ENCODE data around the gene CNOT2. TPM values are rescaled to one million over a fixed set of nuclear protein-coding genes. Genes with fewer than 3 reads are reported as not detected.

Gene CNOT2
- total RNA-seq, 1 experiment from 2014 or later: 49.3 TPM

DNA sequence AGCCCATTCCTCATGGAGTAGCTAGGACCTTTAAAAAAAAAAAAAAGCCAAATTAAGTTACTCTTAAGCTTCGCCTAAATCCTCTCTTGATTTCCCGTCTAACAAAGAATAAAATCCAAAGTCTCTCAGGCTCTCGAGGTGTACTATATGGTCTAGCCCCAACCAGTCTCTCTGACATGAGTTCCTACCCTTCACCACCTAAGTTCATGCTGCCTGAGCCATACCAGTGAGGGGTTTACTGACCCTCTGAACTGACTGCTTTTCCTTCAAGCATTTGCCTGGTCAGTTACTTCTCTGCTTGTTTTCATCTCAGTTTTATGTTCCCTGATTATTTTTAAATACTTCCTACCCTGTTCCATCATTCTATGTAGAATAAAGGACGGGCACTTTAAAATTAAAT, 64.6 kb downstream of the CNOT2 start:
- in situ Hi-C loops (cut with HindIII; ENCODE audit: low pct_unique_long_range_greater_than_20kb, low sequenced_read_pairs): no loop called here
- no peak for TF ChIP-seq SIN3A (IDR thresholded peaks at IDR 0.05; ENCODE audit: borderline replicate concordance, insufficient read depth, low read depth, low read length)
- TF ChIP-seq CTCF (IDR thresholded peaks at IDR 0.05): no peak
- TF ChIP-seq, protein P1, sequence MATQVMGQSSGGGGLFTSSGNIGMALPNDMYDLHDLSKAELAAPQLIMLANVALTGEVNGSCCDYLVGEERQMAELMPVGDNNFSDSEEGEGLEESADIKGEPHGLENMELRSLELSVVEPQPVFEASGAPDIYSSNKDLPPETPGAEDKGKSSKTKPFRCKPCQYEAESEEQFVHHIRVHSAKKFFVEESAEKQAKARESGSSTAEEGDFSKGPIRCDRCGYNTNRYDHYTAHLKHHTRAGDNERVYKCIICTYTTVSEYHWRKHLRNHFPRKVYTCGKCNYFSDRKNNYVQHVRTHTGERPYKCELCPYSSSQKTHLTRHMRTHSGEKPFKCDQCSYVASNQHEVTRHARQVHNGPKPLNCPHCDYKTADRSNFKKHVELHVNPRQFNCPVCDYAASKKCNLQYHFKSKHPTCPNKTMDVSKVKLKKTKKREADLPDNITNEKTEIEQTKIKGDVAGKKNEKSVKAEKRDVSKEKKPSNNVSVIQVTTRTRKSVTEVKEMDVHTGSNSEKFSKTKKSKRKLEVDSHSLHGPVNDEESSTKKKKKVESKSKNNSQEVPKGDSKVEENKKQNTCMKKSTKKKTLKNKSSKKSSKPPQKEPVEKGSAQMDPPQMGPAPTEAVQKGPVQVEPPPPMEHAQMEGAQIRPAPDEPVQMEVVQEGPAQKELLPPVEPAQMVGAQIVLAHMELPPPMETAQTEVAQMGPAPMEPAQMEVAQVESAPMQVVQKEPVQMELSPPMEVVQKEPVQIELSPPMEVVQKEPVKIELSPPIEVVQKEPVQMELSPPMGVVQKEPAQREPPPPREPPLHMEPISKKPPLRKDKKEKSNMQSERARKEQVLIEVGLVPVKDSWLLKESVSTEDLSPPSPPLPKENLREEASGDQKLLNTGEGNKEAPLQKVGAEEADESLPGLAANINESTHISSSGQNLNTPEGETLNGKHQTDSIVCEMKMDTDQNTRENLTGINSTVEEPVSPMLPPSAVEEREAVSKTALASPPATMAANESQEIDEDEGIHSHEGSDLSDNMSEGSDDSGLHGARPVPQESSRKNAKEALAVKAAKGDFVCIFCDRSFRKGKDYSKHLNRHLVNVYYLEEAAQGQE (IDR thresholded peaks at IDR 0.05; ENCODE audit: insufficient read depth in 1 of 2, low read depth in 2 of 2, low read length in 1 of 2): no peak
- no peak for TF ChIP-seq POLR2AphosphoS5 (IDR thresholded peaks at IDR 0.05; ENCODE audit: low read depth, low read length)
- TF ChIP-seq TCF7L2 (IDR thresholded peaks at IDR 0.05; ENCODE audit: low read depth, low read length): no peak

GRCh38 chr12:70309348-70309747, 66.1 kb downstream of the CNOT2 start:
- ChIA-PET CTCF (no interaction called here), POLR2A (no interaction called here)
- no peak for ATAC-seq
- H3K36me3 ChIP-seq (ENCODE audit: control insufficient read depth, insufficient read depth, low read length): 0 out of 2 replicates have a peak, but pooled peaks cover 2% of the 10 kb centered on the region
- in situ Hi-C loops (cut with HindIII; ENCODE audit: low pct_unique_long_range_greater_than_20kb, low sequenced_read_pairs) (no loop called here), intact Hi-C loops (cut with micrococcal nuclease; ENCODE audit: unreplicated experiment) (no loop called here)
- H3K4me1 ChIP-seq (ENCODE audit: control insufficient read depth, insufficient read depth, low read length): no peaks in the 10 kb centered on the region
- no peak for TF ChIP-seq TCF7L2 (IDR thresholded peaks at IDR 0.05; ENCODE audit: low read depth, low read length)
- no peak for TF ChIP-seq CTCF (IDR thresholded peaks at IDR 0.05)
- TF ChIP-seq, protein P1 (IDR thresholded peaks at IDR 0.05; ENCODE audit: insufficient read depth in 1 of 2, low read depth in 2 of 2, low read length in 1 of 2): no peak
- TF ChIP-seq POLR2AphosphoS5 (IDR thresholded peaks at IDR 0.05; ENCODE audit: low read depth, low read length): no peak
- TF ChIP-seq SIN3A (IDR thresholded peaks at IDR 0.05; ENCODE audit: borderline replicate concordance, insufficient read depth, low read depth, low read length): no peak
- H3K4me3 ChIP-seq (ENCODE audit: low read depth in 2 of 2, low read length in 2 of 2): no peak overlapping the region
- no peak for DNase-seq (ENCODE audit: low read depth, low spot score)
- no peaks in the 10 kb centered on the region for H3K9me3 ChIP-seq (ENCODE audit: control insufficient read depth, insufficient read depth, low read depth, low read length)
- BruUV-seq (replicated peaks): no TSS peak
- H3K27me3 ChIP-seq (ENCODE audit: control insufficient read depth, insufficient read depth, low read length): no peaks in the 10 kb centered on the region
- no peak overlapping the region for H3K27ac ChIP-seq (ENCODE audit: low read length)

More for the DNA sequence above, 64.6 kb downstream of the CNOT2 start:
- H3K27ac ChIP-seq (ENCODE audit: low read length): no peak overlapping the region
- H3K36me3 ChIP-seq (ENCODE audit: control insufficient read depth, insufficient read depth, low read length): 0 out of 2 replicates have a peak, but pooled peaks cover under 1% of the 10 kb centered on the region
- no TSS peak for BruUV-seq (replicated peaks)
- H3K4me3 ChIP-seq (ENCODE audit: low read depth in 2 of 2, low read length in 2 of 2): no peak overlapping the region
- ChIA-PET POLR2A (interaction anchor here (0.7 kb wide), 1 partner anchor 805 kb away, joined by 3 read pairs; no protein-coding TSS in a partner anchor), CTCF (no interaction called here)
- no peaks in the 10 kb centered on the region for H3K9me3 ChIP-seq (ENCODE audit: control insufficient read depth, insufficient read depth, low read depth, low read length)
- DNase-seq (ENCODE audit: low read depth, low spot score) (no peak), ATAC-seq (no peak)
- H3K4me1 ChIP-seq (ENCODE audit: control insufficient read depth, insufficient read depth, low read length): no peaks in the 10 kb centered on the region
- H3K27me3 ChIP-seq (ENCODE audit: control insufficient read depth, insufficient read depth, low read length): no peaks in the 10 kb centered on the region
- intact Hi-C loops (cut with micrococcal nuclease; ENCODE audit: unreplicated experiment): no loop called here
